ENCODE measurements around the gene YAE1.

YAE1 gene

GRCh38 chr7:39609935-39610263 is 43.7 kb downstream of the YAE1 start:
- Histone ChIP-seq H3K4me3 (ENCODE audit: insufficient read depth in 1 of 2, low read depth in 1 of 2, low read length in 2 of 2) (peak overlapping the region in 1 of 2 experiments; percentile 63), H3K4me2 (ENCODE audit: low read length, poor library complexity, severe bottlenecking) (no peak overlapping the region), H2BK120ac (ENCODE audit: low read depth, low read length) (no peak overlapping the region), H2AK5ac (ENCODE audit: low read length, severe bottlenecking) (no peak overlapping the region), H3K79me1 (replicated peaks; ENCODE audit: low read length, poor library complexity, severe bottlenecking) (no peaks in the 10 kb centered on the region), H3K18ac (ENCODE audit: low read depth in 1 of 2, low read length in 2 of 2) (peak overlapping the region; percentile 59 to 72), H4K91ac (ENCODE audit: low read length) (no peak overlapping the region), H3K27me3 (ENCODE audit: control insufficient read depth in 1 of 2, insufficient read depth in 1 of 2, low read length in 2 of 2) (no peaks in the 10 kb centered on the region), H3K14ac (ENCODE audit: low read length in 2 of 2) (no peak overlapping the region), H3K27ac (ENCODE audit: low read length, poor library complexity, severe bottlenecking) (no peak overlapping the region), H4K8ac (ENCODE audit: low read length) (peak overlapping the region; percentile 76), H3K9ac (ENCODE audit: low read length) (peak overlapping the region; percentile 91), H2AFZ (ENCODE audit: low read depth, low read length) (peak overlapping the region; percentile 62), H3K4me1 (ENCODE audit: control insufficient read depth, insufficient read depth, low read depth, low read length) (peaks cover 3% of the 10 kb centered on the region), H2BK12ac (ENCODE audit: low read length in 2 of 2) (no peak overlapping the region), H2BK5ac (ENCODE audit: low read depth, low read length, poor library complexity, severe bottlenecking) (no peak overlapping the region), H2BK15ac (ENCODE audit: low read depth, poor library complexity, severe bottlenecking) (no peak overlapping the region), H3K4ac (ENCODE audit: low read depth in 1 of 2, low read length in 2 of 2) (peak overlapping the region in 1 of 2 experiments; percentile 62), H3K36me3 (ENCODE audit: control insufficient read depth in 1 of 2, insufficient read depth in 2 of 2, low read depth in 1 of 2, low read length in 2 of 2) (no peaks in the 10 kb centered on the region), H3K23ac (ENCODE audit: low read length in 2 of 2) (no peak overlapping the region), H3K9me3 (ENCODE audit: control insufficient read depth, low read length) (no peaks in the 10 kb centered on the region)
- 91% methylated on average over 5 of the region's 5 CpGs for WGBS
- no peak for DNase-seq

GRCh38 chr7:39613577-39613976 is 47.4 kb downstream of the YAE1 start:
- H3K23ac ChIP-seq (ENCODE audit: low read length in 2 of 2), result no peak overlapping the region
- no peaks in the 10 kb centered on the region for H3K79me1 ChIP-seq (replicated peaks; ENCODE audit: low read length, poor library complexity, severe bottlenecking)
- H2AK5ac ChIP-seq (ENCODE audit: low read length, severe bottlenecking), result no peak overlapping the region
- H3K9me3 ChIP-seq (ENCODE audit: control insufficient read depth, low read length), result no peaks in the 10 kb centered on the region
- no peak overlapping the region for H3K4me3 ChIP-seq (ENCODE audit: insufficient read depth in 1 of 2, low read depth in 1 of 2, low read length in 2 of 2)
- no peak overlapping the region for H2BK120ac ChIP-seq (ENCODE audit: low read depth, low read length)
- no peak overlapping the region for H3K4ac ChIP-seq (ENCODE audit: low read depth in 1 of 2, low read length in 2 of 2)
- H2AFZ ChIP-seq (ENCODE audit: low read depth, low read length), result no peak overlapping the region
- no peak overlapping the region for H4K91ac ChIP-seq (ENCODE audit: low read length)
- no peaks in the 10 kb centered on the region for H3K27me3 ChIP-seq (ENCODE audit: control insufficient read depth in 1 of 2, insufficient read depth in 1 of 2, low read length in 2 of 2)
- DNase-seq, result no peak
- H2BK12ac ChIP-seq (ENCODE audit: low read length in 2 of 2), result no peak overlapping the region
- no peaks in the 10 kb centered on the region for H3K36me3 ChIP-seq (ENCODE audit: control insufficient read depth in 1 of 2, insufficient read depth in 2 of 2, low read depth in 1 of 2, low read length in 2 of 2)
- no peak overlapping the region for H2BK5ac ChIP-seq (ENCODE audit: low read depth, low read length, poor library complexity, severe bottlenecking)
- no peak overlapping the region for H2BK15ac ChIP-seq (ENCODE audit: low read depth, poor library complexity, severe bottlenecking)
- H3K9ac ChIP-seq (ENCODE audit: low read length), result no peak overlapping the region
- no peak overlapping the region for H3K14ac ChIP-seq (ENCODE audit: low read length in 2 of 2)
- 82% methylated on average over 4 of the region's 4 CpGs for WGBS
- no peak overlapping the region for H4K8ac ChIP-seq (ENCODE audit: low read length)
- H3K18ac ChIP-seq (ENCODE audit: low read depth in 1 of 2, low read length in 2 of 2), result no peak overlapping the region
- no peak overlapping the region for H3K27ac ChIP-seq (ENCODE audit: low read length, poor library complexity, severe bottlenecking)
- no peak overlapping the region for H3K4me2 ChIP-seq (ENCODE audit: low read length, poor library complexity, severe bottlenecking)
- peaks cover 3% of the 10 kb centered on the region for H3K4me1 ChIP-seq (ENCODE audit: control insufficient read depth, insufficient read depth, low read depth, low read length)

GRCh38 chr7:39614299-39614698 is 48.1 kb downstream of the YAE1 start:
- no peak overlapping the region for H4K91ac ChIP-seq (ENCODE audit: low read length)
- H3K18ac ChIP-seq (ENCODE audit: low read depth in 1 of 2, low read length in 2 of 2), result no peak overlapping the region
- H3K4me3 ChIP-seq (ENCODE audit: insufficient read depth in 1 of 2, low read depth in 1 of 2, low read length in 2 of 2), result no peak overlapping the region
- H3K4ac ChIP-seq (ENCODE audit: low read depth in 1 of 2, low read length in 2 of 2), result no peak overlapping the region
- H3K14ac ChIP-seq (ENCODE audit: low read length in 2 of 2), result no peak overlapping the region
- no peak overlapping the region for H3K27ac ChIP-seq (ENCODE audit: low read length, poor library complexity, severe bottlenecking)
- no peak overlapping the region for H2BK15ac ChIP-seq (ENCODE audit: low read depth, poor library complexity, severe bottlenecking)
- no peaks in the 10 kb centered on the region for H3K27me3 ChIP-seq (ENCODE audit: control insufficient read depth in 1 of 2, insufficient read depth in 1 of 2, low read length in 2 of 2)
- no peak overlapping the region for H2AK5ac ChIP-seq (ENCODE audit: low read length, severe bottlenecking)
- no peak overlapping the region for H3K9ac ChIP-seq (ENCODE audit: low read length)
- peaks cover 3% of the 10 kb centered on the region for H3K4me1 ChIP-seq (ENCODE audit: control insufficient read depth, insufficient read depth, low read depth, low read length)
- WGBS, result 93% methylated on average over 2 of the region's 2 CpGs
- H3K79me1 ChIP-seq (replicated peaks; ENCODE audit: low read length, poor library complexity, severe bottlenecking), result peaks cover 2% of the 10 kb centered on the region
- H2BK12ac ChIP-seq (ENCODE audit: low read length in 2 of 2), result no peak overlapping the region
- H3K4me2 ChIP-seq (ENCODE audit: low read length, poor library complexity, severe bottlenecking), result no peak overlapping the region
- no peak overlapping the region for H3K23ac ChIP-seq (ENCODE audit: low read length in 2 of 2)
- no peak overlapping the region for H4K8ac ChIP-seq (ENCODE audit: low read length)
- no peak for DNase-seq
- H3K36me3 ChIP-seq (ENCODE audit: control insufficient read depth in 1 of 2, insufficient read depth in 2 of 2, low read depth in 1 of 2, low read length in 2 of 2), result no peaks in the 10 kb centered on the region
- H2AFZ ChIP-seq (ENCODE audit: low read depth, low read length), result no peak overlapping the region
- no peak overlapping the region for H2BK5ac ChIP-seq (ENCODE audit: low read depth, low read length, poor library complexity, severe bottlenecking)
- no peak overlapping the region for H2BK120ac ChIP-seq (ENCODE audit: low read depth, low read length)
- H3K9me3 ChIP-seq (ENCODE audit: control insufficient read depth, low read length), result no peaks in the 10 kb centered on the region

- Histone ChIP-seq H2AK5ac (ENCODE audit: low read length, severe bottlenecking) (no peak overlapping the region), H4K91ac (ENCODE audit: low read length) (no peak overlapping the region), H3K4me3 (ENCODE audit: insufficient read depth in 1 of 2, low read depth in 1 of 2, low read length in 2 of 2) (no peak overlapping the region), H3K4me2 (ENCODE audit: low read length, poor library complexity, severe bottlenecking) (no peak overlapping the region), H4K8ac (ENCODE audit: low read length) (no peak overlapping the region), H3K4me1 (ENCODE audit: control insufficient read depth, insufficient read depth, low read depth, low read length) (no peaks in the 10 kb centered on the region), H2AFZ (ENCODE audit: low read depth, low read length) (no peak overlapping the region), H2BK120ac (ENCODE audit: low read depth, low read length) (no peak overlapping the region), H3K14ac (ENCODE audit: low read length in 2 of 2) (no peak overlapping the region), H2BK15ac (ENCODE audit: low read depth, poor library complexity, severe bottlenecking) (no peak overlapping the region), H3K23ac (ENCODE audit: low read length in 2 of 2) (no peak overlapping the region), H3K9ac (ENCODE audit: low read length) (no peak overlapping the region), H3K4ac (ENCODE audit: low read depth in 1 of 2, low read length in 2 of 2) (no peak overlapping the region), H2BK12ac (ENCODE audit: low read length in 2 of 2) (no peak overlapping the region), H3K18ac (ENCODE audit: low read depth in 1 of 2, low read length in 2 of 2) (no peak overlapping the region), H3K27me3 (ENCODE audit: control insufficient read depth in 1 of 2, insufficient read depth in 1 of 2, low read length in 2 of 2) (no peaks in the 10 kb centered on the region), H2BK5ac (ENCODE audit: low read depth, low read length, poor library complexity, severe bottlenecking) (no peak overlapping the region), H3K36me3 (ENCODE audit: control insufficient read depth in 1 of 2, insufficient read depth in 2 of 2, low read depth in 1 of 2, low read length in 2 of 2) (no peaks in the 10 kb centered on the region), H3K27ac (ENCODE audit: low read length, poor library complexity, severe bottlenecking) (no peak overlapping the region), H3K9me3 (ENCODE audit: control insufficient read depth, low read length) (no peaks in the 10 kb centered on the region), H3K79me1 (replicated peaks; ENCODE audit: low read length, poor library complexity, severe bottlenecking) (peaks cover 2% of the 10 kb centered on the region)
- WGBS, result 100% methylated on average over 1 of the region's 1 CpG
- no peak for DNase-seq
These were observed 49.3 kb downstream of the YAE1 start for GRCh38 chr7:39615350-39615975.

Data from mesenchymal stem cell (in vitro differentiated cells and primary cell).